HEK293 (cell line): ENCODE results near the gene EN2.

ENCODE experiments used
- CTCF ChIP-seq: fragments of 450-650 bp; formaldehyde crosslinking; IDR thresholded peaks from 2 replicates; pipeline ENCODE4 v1.5.1; 2016; ENCODE audit warnings: missing biosample characterization, missing genetic modification characterization
- FEZF1 ChIP-seq: fragments of 450-650 bp; formaldehyde crosslinking; IDR thresholded peaks from 2 replicates; pipeline ENCODE4 v1.5.1; 2016; ENCODE audit warnings: missing biosample characterization, missing genetic modification characterization
- PATZ1 ChIP-seq: fragments of 450-650 bp; formaldehyde crosslinking; IDR thresholded peaks from 2 replicates; pipeline ENCODE4 v1.5.1; 2016; ENCODE audit warnings: missing biosample characterization, missing genetic modification characterization
- PBX3 ChIP-seq: sonication (generic); formaldehyde crosslinking; IDR thresholded peaks from 2 replicates; pipeline ENCODE4 v1.8.1; 2022; ENCODE audit warnings: mild to moderate bottlenecking, moderate library complexity, missing genetic modification reagents
- TSHZ1 ChIP-seq: fragments of 450-650 bp; formaldehyde crosslinking; IDR thresholded peaks from 2 replicates; pipeline ENCODE4 v1.5.1; 2016; ENCODE audit warnings: missing biosample characterization, missing genetic modification characterization, borderline replicate concordance
- ZFP41 ChIP-seq: fragments of 450-650 bp; formaldehyde crosslinking; IDR thresholded peaks from 2 replicates; pipeline ENCODE4 v1.5.1; 2016; ENCODE audit warnings: missing biosample characterization, missing genetic modification characterization, borderline replicate concordance
- ZNF146 ChIP-seq: fragments of 450-650 bp; formaldehyde crosslinking; IDR thresholded peaks from 2 replicates; pipeline ENCODE4 v1.5.1; 2016; ENCODE audit warnings: missing biosample characterization, missing genetic modification characterization
- ZNF175 ChIP-seq: fragments of 450-650 bp; formaldehyde crosslinking; IDR thresholded peaks from 2 replicates; pipeline ENCODE4 v1.5.1; 2016; ENCODE audit warnings: missing biosample characterization, missing genetic modification characterization
- ZNF555 ChIP-seq: fragments of 450-650 bp; formaldehyde crosslinking; conservative IDR thresholded peaks from 2 replicates; pipeline ENCODE4 v1.5.1; 2017; ENCODE audit warnings: missing biosample characterization, mild to moderate bottlenecking, missing genetic modification characterization, inconsistent platforms
- ZNF777 ChIP-seq: fragments of 450-650 bp; formaldehyde crosslinking; IDR thresholded peaks from 2 replicates; pipeline ENCODE4 v1.5.1; 2017; ENCODE audit warnings: missing biosample characterization, missing genetic modification characterization, borderline replicate concordance

GRCh38 chr7:155408651-155409586 lies 49.0 kb upstream of the EN2 start:
- TF ChIP-seq PBX3 (CRISPR knock-in tag) (no peak), CTCF (no peak), ZNF146 (tag by site-specific recombination) (no peak), FEZF1 (tag by site-specific recombination) (no peak), ZNF555 (tag by site-specific recombination) (no peak), TSHZ1 (tag by site-specific recombination) (no peak), ZNF175 (no peak), PATZ1 (tag by site-specific recombination) (no peak; the same call in 1 of the 2 replicates), ZFP41 (tag by site-specific recombination) (no peak), ZNF777 (tag by site-specific recombination) (no peak)
